ENCODE results near the gene DNAJC5. TPM values are rescaled to one million over a fixed set of nuclear protein-coding genes. Genes with fewer than 3 reads are reported as not detected.

DNAJC5 gene
- total and polyA plus RNA-seq, 9 of the 15 experiments (the other 6 are each of a cell fraction or from before 2014, with no cell fraction given), result 0.95 to 42.8 (median 23.4) TPM

DNA sequence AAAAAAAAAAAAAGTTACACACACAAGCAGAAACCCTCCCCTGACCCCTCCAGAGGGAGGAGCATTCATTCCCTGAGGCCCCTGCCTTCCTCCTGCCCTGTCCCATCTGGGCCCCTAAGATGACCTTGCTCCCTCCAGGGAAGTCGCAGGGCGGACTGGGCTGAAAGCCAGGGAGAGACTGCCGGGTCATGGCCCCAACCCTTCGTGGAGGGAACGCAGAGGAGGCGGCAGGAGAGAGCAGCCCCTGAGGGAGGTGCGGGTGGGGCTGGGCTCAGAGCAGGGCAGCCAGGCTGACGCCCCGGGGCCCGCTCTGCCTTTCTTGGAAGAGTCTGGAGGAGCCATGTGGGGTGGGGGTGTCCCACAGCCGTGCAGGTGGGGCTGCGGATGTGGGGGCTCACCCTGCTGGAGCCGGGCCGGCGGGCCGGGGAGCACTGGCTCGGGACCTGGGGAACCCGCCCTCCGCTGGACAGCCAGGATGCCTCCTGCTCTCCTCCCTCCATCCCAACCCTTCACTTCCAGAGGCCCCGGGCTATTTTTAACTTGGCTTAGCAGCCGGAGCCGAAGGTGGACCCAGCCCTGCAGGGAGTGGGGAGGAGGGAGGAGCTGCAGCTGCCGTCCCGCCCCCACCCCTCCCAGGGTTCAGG lies 48.7 kb upstream of the DNAJC5 start (continued):
- TF ChIP-seq, protein P1, sequence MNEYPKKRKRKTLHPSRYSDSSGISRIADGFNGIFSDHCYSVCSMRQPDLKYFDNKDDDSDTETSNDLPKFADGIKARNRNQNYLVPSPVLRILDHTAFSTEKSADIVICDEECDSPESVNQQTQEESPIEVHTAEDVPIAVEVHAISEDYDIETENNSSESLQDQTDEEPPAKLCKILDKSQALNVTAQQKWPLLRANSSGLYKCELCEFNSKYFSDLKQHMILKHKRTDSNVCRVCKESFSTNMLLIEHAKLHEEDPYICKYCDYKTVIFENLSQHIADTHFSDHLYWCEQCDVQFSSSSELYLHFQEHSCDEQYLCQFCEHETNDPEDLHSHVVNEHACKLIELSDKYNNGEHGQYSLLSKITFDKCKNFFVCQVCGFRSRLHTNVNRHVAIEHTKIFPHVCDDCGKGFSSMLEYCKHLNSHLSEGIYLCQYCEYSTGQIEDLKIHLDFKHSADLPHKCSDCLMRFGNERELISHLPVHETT (CRISPR knock-in tag; conservative IDR thresholded peaks at IDR 0.05 in 1 of 2, IDR thresholded peaks at IDR 0.05 in 1 of 2), result no peak
- TF ChIP-seq HNRNPUL1 (IDR thresholded peaks at IDR 0.05; ENCODE audit: low read length) (no peak), ZNF263 (CRISPR knock-in tag; IDR thresholded peaks at IDR 0.05; ENCODE audit: borderline replicate concordance) (peak; percentile 92), ZNF212 (CRISPR knock-in tag; IDR thresholded peaks at IDR 0.05) (no peak), RB1 (IDR thresholded peaks at IDR 0.05; ENCODE audit: low read depth) (peak; percentile 34; the same call in 1 of the 2 replicates), ZNF586 (CRISPR knock-in tag; conservative IDR thresholded peaks at IDR 0.05) (no peak), ERF (CRISPR knock-in tag; IDR thresholded peaks at IDR 0.05) (no peak), RBBP5 (IDR thresholded peaks at IDR 0.05; ENCODE audit: borderline replicate concordance, insufficient read depth, low read length, poor library complexity, severe bottlenecking) (no peak), SMAD1 (IDR thresholded peaks at IDR 0.05; ENCODE audit: low read depth, low read length, partially characterized antibody) (no peak), DMBX1 (CRISPR knock-in tag; IDR thresholded peaks at IDR 0.05; ENCODE audit: borderline replicate concordance) (no peak), SMARCA4 (IDR thresholded peaks at IDR 0.05) (no peak), L3MBTL2 (IDR thresholded peaks at IDR 0.05) (no peak), HEY1 (CRISPR knock-in tag; IDR thresholded peaks at IDR 0.05; ENCODE audit: borderline replicate concordance) (no peak), ZNF77 (CRISPR knock-in tag; IDR thresholded peaks at IDR 0.05) (no peak), NUFIP1 (IDR thresholded peaks at IDR 0.05; ENCODE audit: partially characterized antibody) (no peak), BRD9 (IDR thresholded peaks at IDR 0.05; ENCODE audit: low read depth, partially characterized antibody) (no peak), POLR2G (IDR thresholded peaks at IDR 0.05; ENCODE audit: low read depth, low read length) (peak; percentile 62), GABPB2 (CRISPR knock-in tag; conservative IDR thresholded peaks at IDR 0.05) (no peak), PURB (CRISPR knock-in tag; IDR thresholded peaks at IDR 0.05; ENCODE audit: low read depth) (no peak)
- TF ChIP-seq, protein P2, sequence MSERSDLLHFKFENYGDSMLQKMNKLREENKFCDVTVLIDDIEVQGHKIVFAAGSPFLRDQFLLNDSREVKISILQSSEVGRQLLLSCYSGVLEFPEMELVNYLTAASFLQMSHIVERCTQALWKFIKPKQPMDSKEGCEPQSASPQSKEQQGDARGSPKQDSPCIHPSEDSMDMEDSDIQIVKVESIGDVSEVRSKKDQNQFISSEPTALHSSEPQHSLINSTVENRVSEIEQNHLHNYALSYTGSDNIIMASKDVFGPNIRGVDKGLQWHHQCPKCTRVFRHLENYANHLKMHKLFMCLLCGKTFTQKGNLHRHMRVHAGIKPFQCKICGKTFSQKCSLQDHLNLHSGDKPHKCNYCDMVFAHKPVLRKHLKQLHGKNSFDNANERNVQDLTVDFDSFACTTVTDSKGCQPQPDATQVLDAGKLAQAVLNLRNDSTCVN (CRISPR knock-in tag; IDR thresholded peaks at IDR 0.05), result no peak
- TF ChIP-seq, protein P3, sequence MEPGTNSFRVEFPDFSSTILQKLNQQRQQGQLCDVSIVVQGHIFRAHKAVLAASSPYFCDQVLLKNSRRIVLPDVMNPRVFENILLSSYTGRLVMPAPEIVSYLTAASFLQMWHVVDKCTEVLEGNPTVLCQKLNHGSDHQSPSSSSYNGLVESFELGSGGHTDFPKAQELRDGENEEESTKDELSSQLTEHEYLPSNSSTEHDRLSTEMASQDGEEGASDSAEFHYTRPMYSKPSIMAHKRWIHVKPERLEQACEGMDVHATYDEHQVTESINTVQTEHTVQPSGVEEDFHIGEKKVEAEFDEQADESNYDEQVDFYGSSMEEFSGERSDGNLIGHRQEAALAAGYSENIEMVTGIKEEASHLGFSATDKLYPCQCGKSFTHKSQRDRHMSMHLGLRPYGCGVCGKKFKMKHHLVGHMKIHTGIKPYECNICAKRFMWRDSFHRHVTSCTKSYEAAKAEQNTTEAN (CRISPR knock-in tag; IDR thresholded peaks at IDR 0.05), result no peak
- TF ChIP-seq, protein P4, sequence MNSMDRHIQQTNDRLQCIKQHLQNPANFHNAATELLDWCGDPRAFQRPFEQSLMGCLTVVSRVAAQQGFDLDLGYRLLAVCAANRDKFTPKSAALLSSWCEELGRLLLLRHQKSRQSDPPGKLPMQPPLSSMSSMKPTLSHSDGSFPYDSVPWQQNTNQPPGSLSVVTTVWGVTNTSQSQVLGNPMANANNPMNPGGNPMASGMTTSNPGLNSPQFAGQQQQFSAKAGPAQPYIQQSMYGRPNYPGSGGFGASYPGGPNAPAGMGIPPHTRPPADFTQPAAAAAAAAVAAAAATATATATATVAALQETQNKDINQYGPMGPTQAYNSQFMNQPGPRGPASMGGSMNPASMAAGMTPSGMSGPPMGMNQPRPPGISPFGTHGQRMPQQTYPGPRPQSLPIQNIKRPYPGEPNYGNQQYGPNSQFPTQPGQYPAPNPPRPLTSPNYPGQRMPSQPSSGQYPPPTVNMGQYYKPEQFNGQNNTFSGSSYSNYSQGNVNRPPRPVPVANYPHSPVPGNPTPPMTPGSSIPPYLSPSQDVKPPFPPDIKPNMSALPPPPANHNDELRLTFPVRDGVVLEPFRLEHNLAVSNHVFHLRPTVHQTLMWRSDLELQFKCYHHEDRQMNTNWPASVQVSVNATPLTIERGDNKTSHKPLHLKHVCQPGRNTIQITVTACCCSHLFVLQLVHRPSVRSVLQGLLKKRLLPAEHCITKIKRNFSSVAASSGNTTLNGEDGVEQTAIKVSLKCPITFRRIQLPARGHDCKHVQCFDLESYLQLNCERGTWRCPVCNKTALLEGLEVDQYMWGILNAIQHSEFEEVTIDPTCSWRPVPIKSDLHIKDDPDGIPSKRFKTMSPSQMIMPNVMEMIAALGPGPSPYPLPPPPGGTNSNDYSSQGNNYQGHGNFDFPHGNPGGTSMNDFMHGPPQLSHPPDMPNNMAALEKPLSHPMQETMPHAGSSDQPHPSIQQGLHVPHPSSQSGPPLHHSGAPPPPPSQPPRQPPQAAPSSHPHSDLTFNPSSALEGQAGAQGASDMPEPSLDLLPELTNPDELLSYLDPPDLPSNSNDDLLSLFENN (IDR thresholded peaks at IDR 0.05; ENCODE audit: low read depth in 2 of 2, low read length in 2 of 2), result no peak
